ENCODE results near the gene KRTAP5-7.

Gene KRTAP5-7

GRCh38 chr11:71495286-71496230 lies 31.5 kb upstream of the KRTAP5-7 start:
- DNase-seq (ENCODE audit: low read depth): no peak

GRCh38 chr11:71496421-71496820 lies 30.6 kb upstream of the KRTAP5-7 start:
- DNase-seq (ENCODE audit: low read depth): no peak

DNA sequence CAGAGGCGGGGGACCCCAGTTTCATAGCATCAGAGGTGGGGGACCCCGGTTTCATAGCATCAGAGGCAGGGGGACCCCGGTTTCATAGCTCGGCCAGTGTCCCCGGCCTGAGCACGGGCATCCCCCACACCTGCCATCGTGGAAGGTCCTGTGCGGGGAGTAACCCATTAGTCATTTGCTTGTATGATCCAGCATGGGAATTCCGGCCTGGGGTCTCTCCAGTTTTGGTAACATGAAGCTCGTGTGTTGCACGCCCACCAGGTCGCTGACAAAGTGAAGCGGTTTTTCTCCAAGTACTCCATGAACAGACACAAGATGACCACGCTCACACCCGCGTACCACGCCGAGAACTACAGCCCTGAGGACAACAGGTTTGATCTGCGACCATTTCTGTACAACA lies 29.0 kb upstream of the KRTAP5-7 start:
- no peak for DNase-seq (ENCODE audit: low read depth)

- DNase-seq (ENCODE audit: low read depth): no peak
These were observed 27.9 kb upstream of the KRTAP5-7 start for GRCh38 chr11:71499125-71499524.

DNA sequence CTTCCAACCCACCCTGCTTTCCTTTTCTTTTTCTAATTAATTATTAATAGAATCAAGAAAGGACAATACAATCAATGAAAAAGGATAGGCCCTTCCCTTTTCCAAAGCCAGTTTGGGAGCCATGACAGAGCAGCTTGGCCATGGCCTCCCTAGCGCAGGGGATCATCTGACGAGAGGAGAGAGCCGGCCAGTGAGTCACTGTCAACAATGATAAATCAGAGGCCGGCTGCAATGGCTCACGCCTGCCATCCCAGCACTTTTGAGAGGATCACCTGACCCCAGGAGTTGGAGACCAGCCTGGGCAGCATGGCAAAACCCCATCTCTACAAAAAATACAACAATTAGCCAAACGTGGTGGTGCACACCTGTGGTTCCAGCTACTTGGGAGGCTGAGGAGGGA lies 27.5 kb upstream of the KRTAP5-7 start:
- no peak for DNase-seq (ENCODE audit: low read depth)

DNA sequence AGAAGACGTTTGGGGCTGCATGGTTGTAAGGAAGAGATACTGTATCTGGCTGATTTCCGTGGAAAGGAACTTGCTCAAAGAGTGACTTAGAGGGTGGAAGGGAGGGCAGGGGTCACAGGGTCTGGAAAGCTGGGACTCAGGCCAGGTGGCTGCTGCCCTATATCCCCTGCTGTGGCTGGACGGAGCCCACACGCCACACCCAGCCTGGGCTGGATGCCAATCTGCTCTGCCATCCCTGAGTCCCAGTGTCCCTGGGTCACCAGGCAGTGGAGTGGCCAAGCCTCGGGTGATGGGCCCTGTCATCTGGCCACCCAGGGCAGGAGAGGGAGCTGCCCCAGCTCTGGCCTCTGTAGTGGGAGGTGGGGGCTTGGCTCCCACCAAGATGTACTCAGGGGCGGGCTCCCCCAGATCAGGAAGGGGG lies 26.5 kb upstream of the KRTAP5-7 start:
- DNase-seq (ENCODE audit: low read depth): no peak

- no peak for DNase-seq (ENCODE audit: low read depth)
These were observed 25.7 kb upstream of the KRTAP5-7 start for GRCh38 chr11:71501071-71501985.

DNA sequence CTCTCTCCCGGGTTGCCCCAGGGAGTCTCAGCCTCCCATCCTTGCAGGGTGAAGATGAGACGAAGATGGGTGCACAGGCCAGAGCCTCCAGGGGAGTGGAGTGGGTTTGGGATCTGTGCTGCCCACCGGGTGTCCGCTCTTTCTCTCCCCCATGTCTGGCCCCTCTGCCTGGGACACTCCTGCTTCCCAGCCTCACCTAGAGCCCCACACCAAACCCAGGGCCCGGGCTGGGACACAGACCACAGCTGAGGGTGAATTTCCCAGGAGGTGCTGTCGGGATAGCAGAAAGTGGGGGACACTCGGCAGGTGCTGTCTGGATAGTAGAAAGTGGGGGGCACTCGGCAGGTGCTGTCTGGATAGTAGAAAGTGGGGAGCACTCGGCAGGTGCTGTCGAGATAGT lies 25.0 kb upstream of the KRTAP5-7 start:
- DNase-seq (ENCODE audit: low read depth): no peak

- DNase-seq (ENCODE audit: low read depth): no peak
These were observed 24.1 kb upstream of the KRTAP5-7 start for GRCh38 chr11:71502871-71503435.

DNA sequence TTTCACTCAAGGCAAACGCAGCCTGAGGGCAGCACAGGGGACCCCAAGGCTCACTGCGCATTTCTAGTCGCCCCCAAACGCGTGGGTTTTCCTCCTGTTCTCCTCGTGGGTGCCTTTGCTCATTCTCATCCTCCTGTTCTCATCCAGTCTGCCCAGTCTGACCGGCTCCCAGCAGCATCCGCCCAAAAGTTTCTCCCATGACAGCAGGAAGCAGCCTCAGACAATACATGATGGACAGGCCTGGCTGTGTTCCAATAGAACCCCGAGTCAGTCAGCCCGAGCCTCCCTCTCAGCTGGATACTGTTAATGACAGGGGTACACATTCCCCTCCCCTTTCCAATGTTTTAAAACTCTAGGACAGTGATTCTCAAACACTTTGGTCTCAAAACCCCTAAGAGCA lies 22.5 kb upstream of the KRTAP5-7 start:
- no peak for DNase-seq (ENCODE audit: low read depth)

DNA sequence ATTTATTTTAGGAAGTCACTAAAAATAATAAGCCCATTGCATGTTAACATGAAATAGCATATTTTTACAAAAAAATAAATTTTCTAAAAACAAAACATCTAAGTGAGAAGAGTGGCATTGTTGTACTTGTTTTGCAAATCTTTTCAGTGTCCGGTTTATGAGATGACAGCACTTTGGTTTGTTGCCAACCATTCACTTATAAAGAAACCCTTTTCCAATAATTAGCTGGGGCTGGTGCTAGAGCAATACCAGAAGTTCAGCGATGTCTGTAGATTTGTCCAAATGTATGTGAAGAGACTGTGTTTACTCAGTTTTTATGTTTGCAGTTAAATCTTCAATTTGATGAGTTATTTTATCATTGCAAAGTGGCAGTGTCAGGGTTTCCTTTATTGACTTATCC lies 22.1 kb upstream of the KRTAP5-7 start:
- DNase-seq (ENCODE audit: low read depth): no peak

DNA sequence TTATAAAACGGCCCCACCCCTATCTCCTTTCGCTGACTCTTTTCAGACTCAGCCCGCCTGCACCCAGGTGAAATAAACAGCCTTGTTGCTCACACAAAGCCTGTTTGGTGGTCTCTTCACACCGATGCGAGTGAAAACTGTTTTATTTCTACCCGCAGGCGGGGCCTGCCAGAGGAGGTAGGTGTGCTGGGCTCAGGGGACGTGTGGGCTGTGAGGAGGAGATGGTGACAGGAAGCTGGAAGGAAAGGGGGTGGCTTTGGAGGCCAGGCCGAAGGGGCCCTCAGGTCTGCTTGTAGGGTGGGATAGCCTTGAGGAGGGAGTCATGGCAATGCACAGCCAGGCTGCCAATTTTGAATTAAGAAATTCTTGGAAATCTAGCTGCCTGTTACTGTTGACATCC lies 21.3 kb upstream of the KRTAP5-7 start:
- no peak for DNase-seq (ENCODE audit: low read depth)

GRCh38 chr11:71507102-71507501 lies 20.0 kb upstream of the KRTAP5-7 start:
- DNase-seq (ENCODE audit: low read depth): no peak

DNA sequence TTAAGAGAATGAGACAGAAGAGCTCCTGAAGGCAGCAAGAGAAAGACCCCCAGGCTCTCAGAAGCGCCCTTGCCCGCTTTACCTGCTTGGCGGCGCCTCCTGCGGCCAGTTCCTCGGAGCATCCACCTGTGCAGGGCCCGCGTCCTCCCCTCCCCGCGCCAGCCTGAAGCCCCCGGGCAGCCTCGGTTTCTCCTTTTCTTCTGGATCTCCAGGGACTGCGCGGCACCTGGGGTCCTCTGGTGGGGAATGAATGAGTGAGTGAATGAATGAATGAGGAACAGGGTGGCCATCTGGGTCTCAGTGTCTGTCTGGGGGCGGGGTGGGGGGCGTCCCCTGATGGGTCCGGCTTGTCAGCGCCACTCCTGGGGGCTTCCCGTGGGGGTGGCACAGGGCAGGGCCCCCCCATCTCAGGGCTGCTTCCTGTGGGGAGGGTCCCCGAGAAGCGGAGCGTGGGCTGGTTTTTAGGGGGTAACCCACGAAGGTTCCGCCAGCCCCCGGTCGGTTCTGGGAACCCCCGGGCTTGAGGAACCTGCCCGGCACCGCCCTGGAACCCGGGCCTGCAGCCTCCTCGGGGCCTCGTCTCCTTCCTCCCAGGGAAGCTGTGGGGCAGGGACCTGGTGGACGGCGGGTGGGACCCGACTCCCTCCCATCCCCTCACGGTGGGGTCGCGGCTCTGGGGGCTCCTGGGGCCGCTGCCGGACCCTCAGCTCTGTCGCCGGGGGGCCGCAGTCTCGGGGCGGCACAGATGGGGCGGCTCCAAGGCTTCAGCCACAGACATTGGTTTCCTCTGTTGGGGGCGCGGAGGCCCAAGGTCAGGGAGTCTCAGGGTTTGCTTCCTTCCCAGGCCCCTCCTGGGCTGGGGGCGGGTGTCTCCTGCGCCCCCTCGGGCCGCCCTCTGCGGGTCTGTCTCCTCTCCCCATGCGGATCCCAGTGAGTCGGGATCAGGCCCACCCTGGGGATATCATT lies 8.3 kb upstream of the KRTAP5-7 start:
- DNase-seq (ENCODE audit: low read depth): no peak

DNA sequence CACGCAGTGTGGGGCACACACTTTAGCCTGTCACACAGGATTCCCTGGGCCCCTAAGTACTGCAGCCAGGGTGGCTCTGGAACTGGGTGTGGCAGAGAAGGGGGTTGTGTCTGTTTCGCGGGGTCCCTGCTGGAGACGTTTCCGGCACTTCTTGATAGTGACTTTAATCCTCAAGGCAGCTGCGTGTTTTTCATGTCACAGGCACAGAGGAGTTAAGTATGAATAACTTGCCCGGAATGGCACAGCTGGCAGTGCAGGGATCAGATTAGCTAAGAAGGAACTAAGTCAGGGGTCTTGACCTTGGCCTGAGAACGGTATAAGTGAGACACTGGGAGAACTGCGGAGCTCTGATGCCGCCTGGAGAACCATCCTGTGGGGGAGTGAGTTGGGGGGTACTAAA lies 7.5 kb upstream of the KRTAP5-7 start:
- DNase-seq (ENCODE audit: low read depth): no peak

DNA sequence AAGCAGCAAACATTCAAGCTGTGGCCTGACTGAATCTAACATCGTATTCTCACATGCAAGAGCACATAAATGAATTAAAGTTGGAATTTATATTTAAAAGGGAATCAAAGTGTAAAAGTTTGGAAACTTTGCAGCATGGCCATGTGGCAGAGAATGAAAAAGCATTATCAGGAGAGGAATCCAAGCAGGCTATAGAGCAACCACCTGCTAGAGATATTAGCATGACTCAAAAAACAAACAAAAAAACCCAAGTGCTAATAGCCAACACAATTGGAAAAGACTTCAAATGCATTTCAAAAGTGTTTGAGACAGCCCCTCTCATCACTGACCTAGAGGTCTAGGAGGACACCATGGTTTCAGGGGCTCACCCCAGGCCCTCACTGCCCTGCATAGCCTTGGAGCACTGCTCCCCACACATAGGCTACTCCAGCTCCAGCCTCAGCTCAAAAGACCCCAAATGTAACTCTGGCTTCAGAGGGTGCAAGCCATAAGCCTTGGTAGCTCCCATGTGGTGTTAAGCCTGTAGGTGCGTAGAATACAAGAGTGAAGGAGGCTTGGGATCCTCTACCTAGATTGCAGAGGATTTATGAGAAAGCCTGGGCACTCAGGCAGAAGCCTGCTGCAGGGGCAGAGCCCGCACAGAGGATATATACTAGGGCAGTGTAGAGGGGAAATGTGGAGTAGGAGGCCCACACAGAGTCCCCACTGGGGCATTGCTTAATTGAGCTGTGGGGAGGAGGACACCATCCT lies 1.7 kb upstream of the KRTAP5-7 start:
- DNase-seq (ENCODE audit: low read depth): no peak

- DNase-seq (ENCODE audit: low read depth): no peak
These were observed 1.1 kb upstream of the KRTAP5-7 start for GRCh38 chr11:71525938-71526495.

DNA sequence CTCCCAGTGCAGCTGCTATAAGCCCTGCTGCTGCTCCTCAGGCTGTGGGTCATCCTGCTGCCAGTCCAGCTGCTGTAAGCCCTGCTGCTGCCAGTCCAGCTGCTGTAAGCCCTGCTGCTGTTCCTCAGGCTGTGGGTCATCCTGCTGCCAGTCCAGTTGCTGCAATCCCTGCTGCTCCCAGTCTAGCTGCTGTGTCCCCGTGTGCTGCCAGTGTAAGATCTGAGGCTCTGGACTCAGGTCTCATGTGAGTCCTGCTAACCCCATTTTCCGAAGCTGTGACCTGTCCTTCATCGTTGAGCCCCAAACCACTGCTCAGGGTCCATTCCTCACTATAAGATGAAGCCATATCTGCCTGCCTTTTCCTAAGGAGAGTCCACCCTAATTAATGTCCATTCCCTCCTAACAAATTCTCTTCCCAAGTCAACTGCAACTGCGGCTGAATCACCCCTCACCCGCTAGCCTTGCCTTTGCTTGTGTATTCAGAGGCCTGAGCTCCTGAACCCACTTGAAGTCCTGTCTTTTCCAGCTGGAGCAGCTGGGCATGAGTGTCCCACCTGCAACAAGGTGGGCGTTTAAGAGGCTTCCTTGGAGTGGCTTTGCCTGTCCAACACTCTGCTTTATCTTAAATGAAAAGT lies 626 bp downstream of the KRTAP5-7 start:
- no peak for DNase-seq (ENCODE audit: low read depth)

DNA sequence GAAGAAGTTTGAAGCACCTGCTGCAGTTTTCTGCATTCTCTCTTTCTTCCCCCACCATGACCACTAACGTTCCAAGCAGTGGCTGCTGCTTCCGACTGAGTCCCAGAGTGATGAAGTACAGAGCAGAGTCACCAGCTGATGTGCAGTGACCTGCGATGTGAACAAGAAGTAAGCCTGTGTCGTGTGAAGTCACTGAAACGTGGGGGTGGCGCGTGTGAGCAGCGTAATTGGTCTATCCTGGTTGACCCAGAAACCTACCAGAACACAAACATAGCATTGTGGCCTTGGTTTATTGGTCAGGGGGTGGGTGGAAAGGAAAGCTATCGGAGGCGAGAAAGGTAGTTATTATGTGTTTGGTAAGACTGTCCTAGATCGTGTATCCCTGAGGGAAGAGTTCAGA lies 3.5 kb downstream of the KRTAP5-7 start:
- DNase-seq (ENCODE audit: low read depth): no peak
